Hepatocyte (in vitro differentiated cells): Measurements from ENCODE around the gene EEF1AKMT4. TPM values are rescaled to one million over a fixed set of nuclear protein-coding genes. Genes with fewer than 3 reads are reported as not detected.
"Not testable (repeated sequence)": the region's sequence is repeated elsewhere in the genome, so short reads cannot be mapped to it uniquely, and the experiment has no call there.

ENCODE experiments used
- DNase-seq: peaks from one replicate; pipeline ENCODE4 v3.0.0-alpha.2; 2016; ENCODE audit warnings: low spot score
- H2AFZ ChIP-seq: fragments of 200-600 bp; sonication (generic); 2 replicates; pipeline ENCODE4 v1.6.0; 2016; ENCODE audit warnings: antibody characterized with exemption, mild to moderate bottlenecking
- H3K27ac ChIP-seq: fragments of 200-600 bp; sonication (generic); 2 replicates; pipeline ENCODE4 v1.5.1; 2016; ENCODE audit warnings: mild to moderate bottlenecking
- H3K27me3 ChIP-seq: fragments of 200-600 bp; sonication (generic); 2 replicates; pipeline ENCODE4 v1.6.1; 2016
- H3K36me3 ChIP-seq: fragments of 200-600 bp; sonication (generic); replicated peaks from 2 replicates; pipeline ENCODE4 v1.5.1; 2016; ENCODE audit warnings: low read depth; ENCODE audit not compliant: insufficient read depth
- H3K4me1 ChIP-seq: fragments of 200-600 bp; sonication (generic); 2 replicates; pipeline ENCODE4 v1.5.1; 2016; ENCODE audit warnings: mild to moderate bottlenecking, moderate library complexity; ENCODE audit not compliant: insufficient read depth
- H3K4me2 ChIP-seq: fragments of 200-600 bp; sonication (generic); 2 replicates; pipeline ENCODE4 v1.6.0; 2016
- H3K4me3 ChIP-seq: fragments of 200-600 bp; sonication (generic); 2 replicates; pipeline ENCODE4 v1.5.1; 2016; ENCODE audit warnings: mild to moderate bottlenecking
- H3K79me2 ChIP-seq: fragments of 200-600 bp; sonication (generic); 2 replicates; pipeline ENCODE4 v1.6.0; 2017; ENCODE audit warnings: mild to moderate bottlenecking
- H3K9me2 ChIP-seq: fragments of 200-600 bp; sonication (generic); replicated peaks from 2 replicates; pipeline ENCODE4 v1.6.0; 2017; ENCODE audit warnings: mild to moderate bottlenecking; ENCODE audit not compliant: insufficient read depth
- H3K9me3 ChIP-seq: fragments of 200-600 bp; sonication (generic); 2 replicates; pipeline ENCODE4 v1.5.1; 2016; ENCODE audit warnings: low read depth, mild to moderate bottlenecking
- H4K20me1 ChIP-seq: fragments of 200-600 bp; sonication (generic); 2 replicates; pipeline ENCODE4 v1.6.0; 2016; ENCODE audit warnings: mild to moderate bottlenecking; ENCODE audit not compliant: insufficient read depth, poor library complexity, severe bottlenecking
- EZH2 ChIP-seq: fragments of 200-600 bp; sonication (generic); IDR thresholded peaks from 2 replicates; pipeline ENCODE4 v1.6.1; 2016; ENCODE audit warnings: antibody characterized with exemption, mild to moderate bottlenecking, borderline replicate concordance
- EZH2phosphoT487 ChIP-seq: fragments of 200-600 bp; sonication (generic); IDR thresholded peaks from one replicate; pipeline ENCODE4 v1.6.1; 2018; ENCODE audit warnings: antibody characterized with exemption, mild to moderate bottlenecking, low read depth, moderate library complexity; ENCODE audit not compliant: unreplicated experiment, severe bottlenecking
- WGBS: methylation state at CpG from one replicate; pipeline ENCODE4 v1.1.6; 2016; ENCODE audit warnings: low lambda C conversion rate; ENCODE audit errors: missing lambda C conversion rate; 5-methylcytosine and 5-hydroxymethylcytosine counted together
- polyA plus RNA-seq: library from polyadenylated mRNA; unstranded; fragments of >200 nt; fragmentation: Nextera tagmentation; extraction: Ambion mirVana; gene quantifications from 2 replicates; pipeline ENCODE4 v1.2.1, GENCODE V29; 2016
- total RNA-seq: library from RNA; depleted of rRNA; stranded (reverse); fragments of >200 nt; gene quantifications from 2 replicates; pipeline ENCODE4 v1.2.3, GENCODE V29; 2014
- TF ChIP-seq, protein P1 (sequence below): fragments of 200-600 bp; sonication (generic); IDR thresholded peaks from 2 replicates; pipeline ENCODE4 v1.5.1; 2016; ENCODE audit warnings: antibody characterized with exemption, mild to moderate bottlenecking; ENCODE audit not compliant: poor library complexity

Gene EEF1AKMT4
- total and polyA plus RNA-seq, 2 experiments from 2014 or later = 9.8 to 13.5 TPM

GRCh38 chr3:184261270-184261853 is 11.9 kb downstream of the EEF1AKMT4 start, which contains the start of gene CAMK2N2:
TSS of gene CAMK2N2 (minus strand) at chr3:184261553. CDS start at chr3:184261285, 268 bp downstream.
- H3K27ac ChIP-seq = no peak within 1 kb of the TSS
- H2AFZ ChIP-seq = no peak within 1 kb of the TSS
- H3K27me3 ChIP-seq = peaks cover 58% of the 10 kb centered on the region

GRCh38 chr3:184261854-184262763 is 12.6 kb downstream of the EEF1AKMT4 start:
- Histone ChIP-seq H3K27ac (no peak overlapping the region), H3K4me1 (peaks cover 19% of the 10 kb centered on the region), H3K79me2 (no peaks in the 10 kb centered on the region), H3K4me3 (peak overlapping the region; percentile 18), H3K27me3 (peaks cover 58% of the 10 kb centered on the region), H4K20me1 (no peaks in the 10 kb centered on the region), H3K9me2 (no peaks in the 10 kb centered on the region), H2AFZ (no peak overlapping the region), H3K9me3 (no peaks in the 10 kb centered on the region), H3K36me3 (no peaks in the 10 kb centered on the region), H3K4me2 (peak overlapping the region; percentile 97)
- peak; percentile 54 for DNase-seq
- 2% methylated on average over 49 of the region's 66 CpGs for WGBS
- TF ChIP-seq, protein P1, sequence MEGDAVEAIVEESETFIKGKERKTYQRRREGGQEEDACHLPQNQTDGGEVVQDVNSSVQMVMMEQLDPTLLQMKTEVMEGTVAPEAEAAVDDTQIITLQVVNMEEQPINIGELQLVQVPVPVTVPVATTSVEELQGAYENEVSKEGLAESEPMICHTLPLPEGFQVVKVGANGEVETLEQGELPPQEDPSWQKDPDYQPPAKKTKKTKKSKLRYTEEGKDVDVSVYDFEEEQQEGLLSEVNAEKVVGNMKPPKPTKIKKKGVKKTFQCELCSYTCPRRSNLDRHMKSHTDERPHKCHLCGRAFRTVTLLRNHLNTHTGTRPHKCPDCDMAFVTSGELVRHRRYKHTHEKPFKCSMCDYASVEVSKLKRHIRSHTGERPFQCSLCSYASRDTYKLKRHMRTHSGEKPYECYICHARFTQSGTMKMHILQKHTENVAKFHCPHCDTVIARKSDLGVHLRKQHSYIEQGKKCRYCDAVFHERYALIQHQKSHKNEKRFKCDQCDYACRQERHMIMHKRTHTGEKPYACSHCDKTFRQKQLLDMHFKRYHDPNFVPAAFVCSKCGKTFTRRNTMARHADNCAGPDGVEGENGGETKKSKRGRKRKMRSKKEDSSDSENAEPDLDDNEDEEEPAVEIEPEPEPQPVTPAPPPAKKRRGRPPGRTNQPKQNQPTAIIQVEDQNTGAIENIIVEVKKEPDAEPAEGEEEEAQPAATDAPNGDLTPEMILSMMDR = no peak
- TF ChIP-seq EZH2phosphoT487 (peak; percentile 16), EZH2 (peak; percentile 68)

More at GRCh38 chr3:184261270-184261853, 11.9 kb downstream of the EEF1AKMT4 start, which contains the start of gene CAMK2N2:
- Histone ChIP-seq H4K20me1 (no peaks in the 10 kb centered on the region), H3K9me2 (no peaks in the 10 kb centered on the region), H3K4me2 (peak within 1 kb of the TSS; percentile 97), H3K4me1 (peaks cover 19% of the 10 kb centered on the region), H3K36me3 (no peaks in the 10 kb centered on the region), H3K79me2 (no peaks in the 10 kb centered on the region), H3K9me3 (no peaks in the 10 kb centered on the region), H3K4me3 (peak within 1 kb of the TSS; percentile 20)
- 0% methylated on average over 10 of the region's 67 CpGs for WGBS
- DNase-seq = peak; percentile 69
- TF ChIP-seq EZH2phosphoT487 (no peak), EZH2 (no peak)
- TF ChIP-seq, protein P1 = no peak

GRCh38 chr3:184262764-184263179 is 13.3 kb downstream of the EEF1AKMT4 start:
- peak overlapping the region; percentile 97 for H3K4me2 ChIP-seq
- 27% methylated on average over 15 of the region's 15 CpGs for WGBS
- no peak overlapping the region for H3K27ac ChIP-seq
- DNase-seq = no peak
- H2AFZ ChIP-seq = no peak overlapping the region
- H3K36me3 ChIP-seq = no peaks in the 10 kb centered on the region
- no peaks in the 10 kb centered on the region for H3K79me2 ChIP-seq
- H3K4me1 ChIP-seq = peaks cover 19% of the 10 kb centered on the region
- peaks cover 58% of the 10 kb centered on the region for H3K27me3 ChIP-seq
- no peaks in the 10 kb centered on the region for H3K9me3 ChIP-seq
- no peak overlapping the region for H3K4me3 ChIP-seq
- H4K20me1 ChIP-seq = no peaks in the 10 kb centered on the region
- H3K9me2 ChIP-seq = no peaks in the 10 kb centered on the region
- TF ChIP-seq, protein P1 = no peak
- TF ChIP-seq EZH2phosphoT487 = peak; percentile 31

DNA sequence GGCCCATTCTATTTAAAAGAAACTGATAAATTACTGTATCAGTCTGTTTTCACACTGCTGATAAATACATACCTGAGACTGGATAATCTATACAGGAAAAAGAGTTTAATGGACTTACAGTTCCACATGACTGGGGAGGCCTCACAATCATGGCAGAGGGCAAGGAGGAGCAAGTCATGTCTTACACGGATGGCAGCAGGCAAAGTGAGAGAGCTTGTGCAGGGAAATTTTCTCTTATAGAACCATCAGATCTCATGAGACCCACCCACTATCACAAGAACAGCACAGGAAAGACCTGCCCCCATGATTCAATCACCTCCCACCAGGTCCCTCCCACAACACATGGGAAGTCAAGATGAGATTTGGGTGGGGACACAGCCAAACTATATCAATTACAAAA is 17.8 kb downstream of the EEF1AKMT4 start:
- peaks cover 38% of the 10 kb centered on the region for H3K27me3 ChIP-seq
- not testable (repeated sequence) for H3K4me3 ChIP-seq, DNase-seq, H3K9me2 ChIP-seq, H3K9me3 ChIP-seq, H3K36me3 ChIP-seq, H3K79me2 ChIP-seq, H3K4me2 ChIP-seq, H4K20me1 ChIP-seq, H2AFZ ChIP-seq, H3K4me1 ChIP-seq, H3K27ac ChIP-seq
- WGBS = 100% methylated on average over 1 of the region's 1 CpG
